Liver (tissue), 3 donors: ENCODE results near the gene CNTN3.

Experiments used
- EGR1 ChIP-seq, 2 donors: IDR thresholded peaks; 2 replicates each; pipeline ENCODE4 v1.6.1; 2016 to 2018; ENCODE audit warnings: antibody characterized with exemption in 2 of 2, low read depth in 2 of 2
- FOXA1 ChIP-seq: IDR thresholded peaks from 2 replicates; pipeline ENCODE4 v1.6.1; 2016; ENCODE audit warnings: antibody characterized with exemption
- JUND ChIP-seq, 2 donors: IDR thresholded peaks; 2 replicates each; pipeline ENCODE4 v1.6.1; 2016; ENCODE audit warnings: antibody characterized with exemption in 2 of 2
- NR2F2 ChIP-seq: IDR thresholded peaks from 2 replicates; pipeline ENCODE4 v1.6.1; 2016; ENCODE audit warnings: antibody characterized with exemption
- RAD21 ChIP-seq, 2 donors: IDR thresholded peaks; 2 replicates each; pipeline ENCODE4 v1.6.1; 2016; ENCODE audit warnings: antibody characterized with exemption in 2 of 2, mild to moderate bottlenecking in 2 of 2
- YY1 ChIP-seq: IDR thresholded peaks from 2 replicates; pipeline ENCODE4 v1.6.1; 2016; ENCODE audit warnings: antibody characterized with exemption, mild to moderate bottlenecking
- TF ChIP-seq, protein P1 (sequence below): IDR thresholded peaks from 2 replicates; pipeline ENCODE4 v1.6.1; 2016; ENCODE audit warnings: antibody characterized with exemption
- TF ChIP-seq, protein P2 (sequence below): fragments of 150-350 bp; IDR thresholded peaks from 2 replicates; pipeline ENCODE4 v1.5.1; 2017; ENCODE audit warnings: improper control_type of control experiment, low read depth, low read length; ENCODE audit not compliant: missing input control
- TF ChIP-seq, protein P3 (sequence below): IDR thresholded peaks from 2 replicates; pipeline ENCODE4 v1.6.1; 2016; ENCODE audit warnings: antibody characterized with exemption
- donor health status: healthy.
- donor health status: healthy.

DNA sequence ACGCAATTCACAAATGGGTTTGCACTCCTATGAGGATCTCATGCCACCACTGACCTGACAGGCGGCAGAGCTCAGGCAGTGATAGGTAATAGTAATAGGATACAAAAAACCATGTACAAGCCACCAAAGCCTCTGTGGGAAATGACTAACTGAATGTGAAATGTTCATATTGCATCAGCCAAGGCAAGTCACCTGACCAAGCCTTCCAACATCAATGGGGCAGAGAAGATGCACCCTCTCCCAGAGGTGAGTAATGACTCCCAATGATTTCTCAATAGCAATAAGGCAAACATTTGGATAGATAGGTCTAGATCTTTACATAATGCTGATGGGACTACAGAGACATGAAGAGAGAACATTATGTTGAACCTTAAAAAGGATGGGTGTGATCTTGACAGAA lies 14.9 kb downstream of the CNTN3 start:
- TF ChIP-seq FOXA1 (no peak), YY1 (peak; percentile 53), EGR1 (IDR thresholded peaks at IDR 0.05; ENCODE audit: low read depth in 2 of 2) (no peak), RAD21 (IDR thresholded peaks at IDR 0.05) (peak in 1 of 2 donors; percentile 9), JUND (IDR thresholded peaks at IDR 0.05) (peak in 1 of 2 donors; percentile 67), NR2F2 (no peak)
- TF ChIP-seq, protein P1, sequence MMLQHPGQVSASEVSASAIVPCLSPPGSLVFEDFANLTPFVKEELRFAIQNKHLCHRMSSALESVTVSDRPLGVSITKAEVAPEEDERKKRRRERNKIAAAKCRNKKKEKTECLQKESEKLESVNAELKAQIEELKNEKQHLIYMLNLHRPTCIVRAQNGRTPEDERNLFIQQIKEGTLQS = no peak
- TF ChIP-seq, protein P2, sequence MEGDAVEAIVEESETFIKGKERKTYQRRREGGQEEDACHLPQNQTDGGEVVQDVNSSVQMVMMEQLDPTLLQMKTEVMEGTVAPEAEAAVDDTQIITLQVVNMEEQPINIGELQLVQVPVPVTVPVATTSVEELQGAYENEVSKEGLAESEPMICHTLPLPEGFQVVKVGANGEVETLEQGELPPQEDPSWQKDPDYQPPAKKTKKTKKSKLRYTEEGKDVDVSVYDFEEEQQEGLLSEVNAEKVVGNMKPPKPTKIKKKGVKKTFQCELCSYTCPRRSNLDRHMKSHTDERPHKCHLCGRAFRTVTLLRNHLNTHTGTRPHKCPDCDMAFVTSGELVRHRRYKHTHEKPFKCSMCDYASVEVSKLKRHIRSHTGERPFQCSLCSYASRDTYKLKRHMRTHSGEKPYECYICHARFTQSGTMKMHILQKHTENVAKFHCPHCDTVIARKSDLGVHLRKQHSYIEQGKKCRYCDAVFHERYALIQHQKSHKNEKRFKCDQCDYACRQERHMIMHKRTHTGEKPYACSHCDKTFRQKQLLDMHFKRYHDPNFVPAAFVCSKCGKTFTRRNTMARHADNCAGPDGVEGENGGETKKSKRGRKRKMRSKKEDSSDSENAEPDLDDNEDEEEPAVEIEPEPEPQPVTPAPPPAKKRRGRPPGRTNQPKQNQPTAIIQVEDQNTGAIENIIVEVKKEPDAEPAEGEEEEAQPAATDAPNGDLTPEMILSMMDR = no peak
- TF ChIP-seq, protein P3, sequence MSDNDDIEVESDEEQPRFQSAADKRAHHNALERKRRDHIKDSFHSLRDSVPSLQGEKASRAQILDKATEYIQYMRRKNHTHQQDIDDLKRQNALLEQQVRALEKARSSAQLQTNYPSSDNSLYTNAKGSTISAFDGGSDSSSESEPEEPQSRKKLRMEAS = no peak
